CMK (cell line): Measurements from ENCODE around the gene LYPD6B.

Source experiments
- DNase-seq: peaks from one replicate; pipeline ENCODE4 v3.0.0-alpha.2; 2010; ENCODE audit warnings: low read depth

LYPD6B gene

GRCh38 chr2:149042881-149043280 is 4.4 kb downstream of the LYPD6B start:
- DNase-seq, result no peak

GRCh38 chr2:149044500-149044899 is 6.0 kb downstream of the LYPD6B start:
- DNase-seq, result no peak

GRCh38 chr2:149047118-149047517 is 8.6 kb downstream of the LYPD6B start:
- DNase-seq, result no peak

- no peak for DNase-seq
Observed at GRCh38 chr2:149049142-149049541, 10.6 kb downstream of the LYPD6B start.

GRCh38 chr2:149050188-149050587 is 11.7 kb downstream of the LYPD6B start:
- DNase-seq, result no peak

- DNase-seq, result no peak
Observed at GRCh38 chr2:149055751-149056150, 17.3 kb downstream of the LYPD6B start.

GRCh38 chr2:149056541-149057255 is 18.2 kb downstream of the LYPD6B start:
- DNase-seq, result no peak

GRCh38 chr2:149057401-149057800 is 18.9 kb downstream of the LYPD6B start:
- no peak for DNase-seq

GRCh38 chr2:149058936-149059335 is 20.4 kb downstream of the LYPD6B start:
- DNase-seq, result no peak

GRCh38 chr2:149059822-149060221 is 21.3 kb downstream of the LYPD6B start:
- no peak for DNase-seq

- no peak for DNase-seq
Observed at GRCh38 chr2:149061133-149061745, 22.7 kb downstream of the LYPD6B start.

- no peak for DNase-seq
Observed at GRCh38 chr2:149062531-149062930, 24.0 kb downstream of the LYPD6B start.

GRCh38 chr2:149063177-149063576 is 24.7 kb downstream of the LYPD6B start:
- no peak for DNase-seq

- no peak for DNase-seq
Observed at GRCh38 chr2:149064365-149064841, 25.9 kb downstream of the LYPD6B start.

GRCh38 chr2:149064856-149065630 is 26.5 kb downstream of the LYPD6B start:
- no peak for DNase-seq

- DNase-seq, result no peak
Observed at GRCh38 chr2:149068225-149068995, 29.9 kb downstream of the LYPD6B start.

- DNase-seq, result no peak
Observed at GRCh38 chr2:149068996-149069888, 30.7 kb downstream of the LYPD6B start.

- no peak for DNase-seq
Observed at GRCh38 chr2:149070681-149071320, 32.3 kb downstream of the LYPD6B start.

- no peak for DNase-seq
Observed at GRCh38 chr2:149075105-149075504, 36.6 kb downstream of the LYPD6B start.

- DNase-seq, result no peak
Observed at GRCh38 chr2:149075853-149076252, 37.4 kb downstream of the LYPD6B start.
